Fibroblast of skin of left biceps (primary cell): ENCODE results near the gene BLVRA.
"Not testable (repeated sequence)": the region's sequence is repeated elsewhere in the genome, so short reads cannot be mapped to it uniquely, and the experiment has no call there.

ENCODE experiments used
- DNase-seq, 2 experiments: peaks; one replicate each; pipeline ENCODE4 v3.0.0-alpha.2; 2013; ENCODE audit warnings: low read depth in 2 of 2

Gene BLVRA

GRCh38 chr7:43769791-43770465, 11.4 kb downstream of the BLVRA start:
- DNase-seq, result no peak

GRCh38 chr7:43771128-43771527, 12.6 kb downstream of the BLVRA start:
- DNase-seq, result no peak

GRCh38 chr7:43771573-43771972, 13.1 kb downstream of the BLVRA start:
- no peak for DNase-seq

GRCh38 chr7:43773268-43773667, 14.8 kb downstream of the BLVRA start:
- not testable (repeated sequence) for DNase-seq

- not testable (repeated sequence) for DNase-seq
These were observed 16.8 kb downstream of the BLVRA start for GRCh38 chr7:43775255-43775654.

- not testable (repeated sequence) for DNase-seq
These were observed 20.0 kb downstream of the BLVRA start for GRCh38 chr7:43778293-43779044.

- DNase-seq, result no peak
These were observed 20.7 kb downstream of the BLVRA start for GRCh38 chr7:43779045-43779812.

- peak; percentile 23 to 33 for DNase-seq
These were observed 23.5 kb downstream of the BLVRA start for GRCh38 chr7:43781726-43782607.

- no peak for DNase-seq
These were observed 24.5 kb downstream of the BLVRA start for GRCh38 chr7:43782768-43783555.

- DNase-seq, result no peak
These were observed 25.6 kb downstream of the BLVRA start for GRCh38 chr7:43784030-43784584.

GRCh38 chr7:43784585-43785087, 26.2 kb downstream of the BLVRA start:
- DNase-seq, result not testable (repeated sequence)

- DNase-seq, result peak; percentile 25 to 33
These were observed 26.9 kb downstream of the BLVRA start for GRCh38 chr7:43785420-43785819.

GRCh38 chr7:43787771-43788170, 29.3 kb downstream of the BLVRA start:
- no peak for DNase-seq

GRCh38 chr7:43790006-43790405, 31.5 kb downstream of the BLVRA start:
- no peak for DNase-seq

- DNase-seq, result no peak
These were observed 32.4 kb downstream of the BLVRA start for GRCh38 chr7:43790834-43791233.

GRCh38 chr7:43791665-43792064, 33.2 kb downstream of the BLVRA start:
- no peak for DNase-seq

- no peak for DNase-seq
These were observed 34.1 kb downstream of the BLVRA start for GRCh38 chr7:43792471-43793150.

- DNase-seq, result no peak
These were observed 41.1 kb downstream of the BLVRA start for GRCh38 chr7:43799605-43800004.

- DNase-seq, result no peak
These were observed 45.4 kb downstream of the BLVRA start for GRCh38 chr7:43803865-43804264.

- no peak for DNase-seq
These were observed 49.9 kb downstream of the BLVRA start for GRCh38 chr7:43808410-43808809.
